Chondrocyte (in vitro differentiated cells): Measurements from ENCODE around the gene MAP7D1. TPM values are rescaled to one million over a fixed set of nuclear protein-coding genes. Genes with fewer than 3 reads are reported as not detected.

Source experiments
- DNase-seq: peaks from one replicate; pipeline ENCODE4 v3.0.0; 2021; ENCODE audit warnings: mixed read lengths, low spot score
- H3K27ac Mint-ChIP-seq: one replicate; pipeline ENCODE4 v1.8.0; 2021; ENCODE audit warnings: mild to moderate bottlenecking, moderate library complexity, mixed read lengths; ENCODE audit not compliant: unreplicated experiment
- H3K27me3 Mint-ChIP-seq: 2 replicates; pipeline ENCODE4 v1.8.0; 2021; ENCODE audit warnings: low read depth, mixed read lengths
- H3K36me3 Mint-ChIP-seq: 2 replicates; pipeline ENCODE4 v1.8.0; 2021; ENCODE audit warnings: low read depth, mixed read lengths
- H3K4me1 Mint-ChIP-seq: 2 replicates; pipeline ENCODE4 v1.8.0; 2021; ENCODE audit warnings: low read depth, mild to moderate bottlenecking, mixed read lengths
- H3K4me3 Mint-ChIP-seq: one replicate; pipeline ENCODE4 v1.8.0; 2021; ENCODE audit warnings: mild to moderate bottlenecking, moderate library complexity, mixed read lengths; ENCODE audit not compliant: unreplicated experiment
- H3K9me3 Mint-ChIP-seq: 2 replicates; pipeline ENCODE4 v1.8.0; 2021; ENCODE audit warnings: low read depth, mixed read lengths
- total RNA-seq: library from RNA; stranded (reverse); gene quantifications from 3 replicates; pipeline ENCODE4 v1.2.1, GENCODE V29; 2021
- TF ChIP-seq, protein P1 (sequence below): fragments of 200-600 bp; sonication (generic); IDR thresholded peaks from 2 replicates; pipeline ENCODE4 v1.5.0; 2021; ENCODE audit warnings: antibody characterized with exemption, mild to moderate bottlenecking, moderate library complexity

MAP7D1 gene
- total RNA-seq, 1 donor from 2014 or later, result 177 TPM

DNA sequence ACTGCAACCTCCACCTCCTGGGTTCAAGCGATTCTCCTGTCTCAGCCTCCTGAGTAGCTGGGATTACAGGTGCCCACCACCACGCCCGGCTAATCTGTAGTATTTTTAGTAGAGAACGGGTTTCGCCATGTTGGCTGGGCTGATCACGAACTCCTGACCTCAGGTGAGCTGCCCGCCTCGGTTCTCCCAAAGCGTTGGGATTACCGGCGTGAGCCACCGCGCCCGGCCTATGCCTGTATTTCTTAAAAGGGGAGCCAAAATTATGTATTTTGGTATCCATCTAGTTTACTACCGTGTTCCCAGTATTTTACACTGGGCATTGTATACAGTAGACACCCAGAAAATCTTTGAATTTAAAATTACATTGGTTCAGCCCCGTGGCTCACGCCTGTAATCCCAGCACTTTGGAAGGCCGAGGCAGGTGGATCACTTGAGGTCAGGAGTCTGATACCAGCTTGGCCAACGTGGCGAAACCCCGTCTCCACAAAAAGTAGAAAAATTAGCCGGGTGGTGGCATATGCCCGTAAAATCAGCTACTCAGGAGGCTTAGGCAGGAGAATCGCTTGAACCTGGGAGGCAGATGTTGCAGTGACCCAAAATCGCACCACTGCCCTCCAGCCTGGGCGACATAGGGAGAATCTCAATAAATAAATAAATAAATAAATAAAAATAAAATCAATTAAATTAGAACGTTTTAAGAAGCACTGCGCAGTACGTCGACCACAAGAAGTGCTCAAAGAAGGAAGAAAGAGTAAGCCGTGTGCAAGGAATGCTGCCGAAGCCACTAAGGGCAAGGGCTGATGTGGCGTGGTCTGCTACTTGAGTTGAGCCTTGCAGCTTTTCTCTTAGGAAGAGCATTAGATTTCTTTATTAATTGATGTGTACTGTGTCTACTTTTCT is 66.8 kb downstream of the MAP7D1 start:
- peak; percentile 47 for DNase-seq
- Mint-ChIP-seq H3K36me3 (peaks cover 5% of the 10 kb centered on the region), H3K9me3 (no peaks in the 10 kb centered on the region), H3K27me3 (no peaks in the 10 kb centered on the region), H3K4me3 (peak overlapping the region; percentile 88), H3K4me1 (peaks cover 32% of the 10 kb centered on the region), H3K27ac (peak overlapping the region; percentile 100)
- TF ChIP-seq, protein P1, sequence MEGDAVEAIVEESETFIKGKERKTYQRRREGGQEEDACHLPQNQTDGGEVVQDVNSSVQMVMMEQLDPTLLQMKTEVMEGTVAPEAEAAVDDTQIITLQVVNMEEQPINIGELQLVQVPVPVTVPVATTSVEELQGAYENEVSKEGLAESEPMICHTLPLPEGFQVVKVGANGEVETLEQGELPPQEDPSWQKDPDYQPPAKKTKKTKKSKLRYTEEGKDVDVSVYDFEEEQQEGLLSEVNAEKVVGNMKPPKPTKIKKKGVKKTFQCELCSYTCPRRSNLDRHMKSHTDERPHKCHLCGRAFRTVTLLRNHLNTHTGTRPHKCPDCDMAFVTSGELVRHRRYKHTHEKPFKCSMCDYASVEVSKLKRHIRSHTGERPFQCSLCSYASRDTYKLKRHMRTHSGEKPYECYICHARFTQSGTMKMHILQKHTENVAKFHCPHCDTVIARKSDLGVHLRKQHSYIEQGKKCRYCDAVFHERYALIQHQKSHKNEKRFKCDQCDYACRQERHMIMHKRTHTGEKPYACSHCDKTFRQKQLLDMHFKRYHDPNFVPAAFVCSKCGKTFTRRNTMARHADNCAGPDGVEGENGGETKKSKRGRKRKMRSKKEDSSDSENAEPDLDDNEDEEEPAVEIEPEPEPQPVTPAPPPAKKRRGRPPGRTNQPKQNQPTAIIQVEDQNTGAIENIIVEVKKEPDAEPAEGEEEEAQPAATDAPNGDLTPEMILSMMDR, result no peak

DNA sequence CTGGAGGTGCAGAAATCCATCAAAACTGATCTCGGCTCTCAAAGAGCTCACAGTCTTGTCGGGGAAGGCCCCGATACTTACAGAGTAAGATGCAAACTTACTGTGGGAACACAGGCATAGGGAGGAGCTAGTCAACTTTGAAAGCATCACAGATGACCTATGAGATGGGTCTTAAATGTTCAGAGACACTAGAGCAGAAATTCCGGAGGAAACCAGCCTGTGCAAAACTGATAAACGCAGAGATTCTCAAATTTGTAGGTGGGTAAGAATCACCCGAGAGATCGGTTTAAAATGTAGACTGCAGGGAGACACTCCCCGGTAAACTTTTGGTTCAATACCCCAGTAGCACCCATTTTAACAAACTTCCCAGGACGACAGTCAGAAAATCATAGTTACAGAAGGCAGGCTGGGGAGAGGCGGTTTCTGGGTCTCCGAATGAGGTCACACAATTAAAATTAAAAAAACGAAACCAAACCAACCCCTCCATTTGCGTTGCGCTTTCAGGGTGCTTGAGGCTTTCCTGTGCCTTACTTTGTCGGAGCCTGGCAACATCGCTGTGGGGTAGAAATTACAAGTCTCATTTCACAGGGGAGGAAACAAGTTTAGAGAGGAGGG is 67.5 kb downstream of the MAP7D1 start:
- Mint-ChIP-seq H3K36me3 (peaks cover 7% of the 10 kb centered on the region), H3K4me3 (peak overlapping the region; percentile 88), H3K27me3 (no peaks in the 10 kb centered on the region), H3K27ac (peak overlapping the region; percentile 100), H3K4me1 (peaks cover 32% of the 10 kb centered on the region), H3K9me3 (no peaks in the 10 kb centered on the region)
- no peak for DNase-seq
- TF ChIP-seq, protein P1, result no peak

DNA sequence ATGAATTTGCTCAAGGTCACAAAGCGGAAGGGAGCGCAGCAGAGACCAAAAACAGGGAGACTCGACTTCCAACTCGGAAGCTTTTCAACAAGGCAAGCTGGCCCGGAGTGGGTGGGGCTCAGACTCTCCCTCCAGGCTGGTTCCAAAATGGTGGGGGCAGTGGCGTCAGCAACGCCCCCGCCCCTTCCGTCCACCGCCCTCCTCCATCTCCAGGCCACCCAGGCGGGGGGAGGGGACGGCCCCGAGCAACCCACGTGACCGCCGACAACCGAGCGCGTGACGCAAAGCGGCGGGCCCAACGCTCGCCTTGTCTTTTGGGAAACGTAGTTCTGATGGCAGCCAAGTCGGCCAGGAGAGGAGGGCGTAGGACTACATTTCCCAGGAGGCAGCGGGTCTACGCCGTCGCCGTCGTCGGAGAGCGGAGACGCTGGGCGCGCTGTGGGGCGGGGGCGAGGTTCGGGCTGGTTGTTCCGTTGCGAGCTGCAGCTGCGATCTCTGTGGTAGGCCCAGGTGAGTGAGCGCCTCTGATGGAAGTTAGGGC is 68.1 kb downstream of the MAP7D1 start, which contains the start of gene THRAP3:
THRAP3 (plus strand) TSS at position 448 of the 541 bp plus-strand sequence. CDS start 58,121 bp downstream, outside the sequence.
- H3K9me3 Mint-ChIP-seq, result no peaks in the 10 kb centered on the region
- TF ChIP-seq, protein P1, result no peak

DNA sequence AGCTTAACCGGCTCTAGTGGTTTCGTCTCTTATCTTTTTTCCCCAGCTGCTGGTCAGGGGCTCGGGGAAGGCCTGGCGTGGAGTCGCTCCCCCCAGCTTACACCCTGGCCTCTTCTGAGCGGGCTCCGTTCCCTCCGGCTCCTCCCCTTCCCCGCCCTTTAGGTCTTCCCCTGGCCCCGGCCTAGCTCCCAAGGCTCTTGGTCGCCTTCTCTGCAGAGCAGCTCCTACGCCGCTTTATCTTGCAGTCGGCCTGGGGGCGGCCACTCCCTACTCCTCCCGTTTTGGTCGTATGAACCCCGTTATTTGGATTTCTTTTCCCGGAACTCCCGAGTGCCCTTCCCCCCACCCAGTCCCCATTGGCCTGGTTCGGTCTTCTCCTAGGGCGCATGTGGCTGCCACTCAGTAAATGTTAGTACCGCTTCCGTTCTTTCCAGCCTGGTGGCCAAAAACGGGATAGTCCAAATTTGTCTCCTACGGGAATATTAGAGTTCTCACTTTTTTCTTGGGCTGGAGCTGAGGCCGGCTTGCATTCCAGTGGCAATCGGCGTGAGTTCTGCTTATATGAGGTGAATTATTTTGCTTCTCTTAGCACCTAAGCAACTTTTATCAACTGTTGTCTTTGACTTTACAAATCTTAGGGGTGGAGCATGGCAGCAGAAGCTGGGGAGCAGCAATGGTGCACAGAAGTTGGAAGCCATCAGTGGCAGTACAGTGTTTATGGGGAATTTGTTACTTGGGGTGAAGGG is 68.8 kb downstream of the MAP7D1 start:
- peak overlapping the region; percentile 100 for H3K27ac Mint-ChIP-seq
- H3K4me1 Mint-ChIP-seq, result peaks cover 32% of the 10 kb centered on the region
- TF ChIP-seq, protein P1, result peak; percentile 78
- no peaks in the 10 kb centered on the region for H3K9me3 Mint-ChIP-seq
- H3K27me3 Mint-ChIP-seq, result no peaks in the 10 kb centered on the region
- DNase-seq, result peak; percentile 93
- H3K36me3 Mint-ChIP-seq, result peaks cover 7% of the 10 kb centered on the region
- peak overlapping the region; percentile 88 for H3K4me3 Mint-ChIP-seq

More for the DNA sequence above, 68.1 kb downstream of the MAP7D1 start, which contains the start of gene THRAP3:
- H3K27me3 Mint-ChIP-seq, result no peaks in the 10 kb centered on the region
- peak; percentile 99 for DNase-seq
- peaks cover 7% of the 10 kb centered on the region for H3K36me3 Mint-ChIP-seq
- H3K4me3 Mint-ChIP-seq, result peak within 1 kb of the TSS; percentile 88
- H3K27ac Mint-ChIP-seq, result peak within 1 kb of the TSS; percentile 100
- peaks cover 32% of the 10 kb centered on the region for H3K4me1 Mint-ChIP-seq
